Measurements from ENCODE around the gene MRRF.

DNA sequence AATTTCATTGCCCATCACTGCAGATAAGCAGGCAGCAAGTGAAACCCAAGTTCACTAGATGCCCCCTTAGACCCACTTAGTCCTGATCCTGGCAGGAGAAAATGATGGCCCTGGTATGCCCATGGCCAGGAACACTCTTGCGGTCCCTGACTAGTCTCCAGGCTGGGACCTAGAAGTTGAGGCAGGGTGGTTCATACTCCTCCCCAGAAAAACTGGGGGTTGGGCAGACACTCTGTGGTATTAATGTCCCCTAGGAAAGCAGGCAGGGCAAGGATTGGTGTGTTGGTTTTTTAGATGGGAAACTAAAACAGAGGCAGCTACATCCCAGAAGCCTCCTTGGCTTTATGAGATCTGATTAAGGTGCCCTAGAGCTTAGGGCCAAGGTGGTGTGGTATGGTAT is 49.0 kb upstream of the MRRF start:
- no peak for TF ChIP-seq CTCF (IDR thresholded peaks at IDR 0.05; ENCODE audit: insufficient read depth, low read length)
- TF ChIP-seq SPI1 (IDR thresholded peaks at IDR 0.05; ENCODE audit: borderline replicate concordance, low read depth) = no peak
- TF ChIP-seq POLR2AphosphoS5 (IDR thresholded peaks at IDR 0.05; ENCODE audit: low read depth) = no peak
- TF ChIP-seq, protein P1, sequence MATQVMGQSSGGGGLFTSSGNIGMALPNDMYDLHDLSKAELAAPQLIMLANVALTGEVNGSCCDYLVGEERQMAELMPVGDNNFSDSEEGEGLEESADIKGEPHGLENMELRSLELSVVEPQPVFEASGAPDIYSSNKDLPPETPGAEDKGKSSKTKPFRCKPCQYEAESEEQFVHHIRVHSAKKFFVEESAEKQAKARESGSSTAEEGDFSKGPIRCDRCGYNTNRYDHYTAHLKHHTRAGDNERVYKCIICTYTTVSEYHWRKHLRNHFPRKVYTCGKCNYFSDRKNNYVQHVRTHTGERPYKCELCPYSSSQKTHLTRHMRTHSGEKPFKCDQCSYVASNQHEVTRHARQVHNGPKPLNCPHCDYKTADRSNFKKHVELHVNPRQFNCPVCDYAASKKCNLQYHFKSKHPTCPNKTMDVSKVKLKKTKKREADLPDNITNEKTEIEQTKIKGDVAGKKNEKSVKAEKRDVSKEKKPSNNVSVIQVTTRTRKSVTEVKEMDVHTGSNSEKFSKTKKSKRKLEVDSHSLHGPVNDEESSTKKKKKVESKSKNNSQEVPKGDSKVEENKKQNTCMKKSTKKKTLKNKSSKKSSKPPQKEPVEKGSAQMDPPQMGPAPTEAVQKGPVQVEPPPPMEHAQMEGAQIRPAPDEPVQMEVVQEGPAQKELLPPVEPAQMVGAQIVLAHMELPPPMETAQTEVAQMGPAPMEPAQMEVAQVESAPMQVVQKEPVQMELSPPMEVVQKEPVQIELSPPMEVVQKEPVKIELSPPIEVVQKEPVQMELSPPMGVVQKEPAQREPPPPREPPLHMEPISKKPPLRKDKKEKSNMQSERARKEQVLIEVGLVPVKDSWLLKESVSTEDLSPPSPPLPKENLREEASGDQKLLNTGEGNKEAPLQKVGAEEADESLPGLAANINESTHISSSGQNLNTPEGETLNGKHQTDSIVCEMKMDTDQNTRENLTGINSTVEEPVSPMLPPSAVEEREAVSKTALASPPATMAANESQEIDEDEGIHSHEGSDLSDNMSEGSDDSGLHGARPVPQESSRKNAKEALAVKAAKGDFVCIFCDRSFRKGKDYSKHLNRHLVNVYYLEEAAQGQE (IDR thresholded peaks at IDR 0.05; ENCODE audit: insufficient replicate concordance, low read depth) = no peak
- TF ChIP-seq GABPA (IDR thresholded peaks at IDR 0.05; ENCODE audit: low read depth) = no peak
